HG02678 (cell line): ENCODE results near the gene DNAJB2.
"Not testable (repeated sequence)": the region's sequence is repeated elsewhere in the genome, so short reads cannot be mapped to it uniquely, and the experiment has no call there.

Experiments
- ATAC-seq: cut with Tn5 transposase; IDR thresholded peaks from one replicate; pipeline ENCODE4 v1.9.1; 2021; ENCODE audit warnings: mild to moderate bottlenecking, moderate library complexity; ENCODE audit not compliant: unreplicated experiment

Gene DNAJB2

GRCh38 chr2:219284501-219285372 lies 5.6 kb downstream of the DNAJB2 start:
- no peak for ATAC-seq

GRCh38 chr2:219285373-219285735 lies 6.2 kb downstream of the DNAJB2 start:
- no peak for ATAC-seq

- ATAC-seq, result no peak
These were observed 6.8 kb downstream of the DNAJB2 start for GRCh38 chr2:219285894-219286425.

GRCh38 chr2:219286436-219287115 lies 7.4 kb downstream of the DNAJB2 start:
- no peak for ATAC-seq

GRCh38 chr2:219287116-219287440 lies 7.9 kb downstream of the DNAJB2 start:
- ATAC-seq, result not testable (repeated sequence)

- ATAC-seq, result no peak
These were observed 8.6 kb downstream of the DNAJB2 start for GRCh38 chr2:219287580-219288265.

GRCh38 chr2:219289195-219289536 lies 10.0 kb downstream of the DNAJB2 start:
- ATAC-seq, result no peak

- no peak for ATAC-seq
These were observed 10.6 kb downstream of the DNAJB2 start for GRCh38 chr2:219289537-219290361.

- ATAC-seq, result no peak
These were observed 11.4 kb downstream of the DNAJB2 start for GRCh38 chr2:219290381-219291171.

GRCh38 chr2:219291394-219291793 lies 12.2 kb downstream of the DNAJB2 start:
- ATAC-seq, result no peak

- no peak for ATAC-seq
These were observed 12.8 kb downstream of the DNAJB2 start for GRCh38 chr2:219291910-219292490.

GRCh38 chr2:219292616-219293015 lies 13.4 kb downstream of the DNAJB2 start:
- ATAC-seq, result no peak

GRCh38 chr2:219293736-219294231 lies 14.6 kb downstream of the DNAJB2 start:
- no peak for ATAC-seq

GRCh38 chr2:219294356-219295351 lies 15.5 kb downstream of the DNAJB2 start:
- ATAC-seq, result peak; percentile 91

- no peak for ATAC-seq
These were observed 17.0 kb downstream of the DNAJB2 start for GRCh38 chr2:219296142-219296541.

GRCh38 chr2:219296631-219297391 lies 17.6 kb downstream of the DNAJB2 start:
- no peak for ATAC-seq

GRCh38 chr2:219297766-219298456 lies 18.7 kb downstream of the DNAJB2 start:
- no peak for ATAC-seq
